Activated B cell treated with CpG ODN at 0.5 μM for 24 hours (primary cell): ENCODE data around the gene VPS11. TPM values are rescaled to one million over a fixed set of nuclear protein-coding genes. Genes with fewer than 3 reads are reported as not detected.
"Not testable (repeated sequence)": the region's sequence is repeated elsewhere in the genome, so short reads cannot be mapped to it uniquely, and the experiment has no call there.

Source experiments
- ATAC-seq: fragments of 200-7000 bp; cut with Tn5 transposase; one replicate; pipeline ENCODE4 v1.10.0; 2021; ENCODE audit warnings: low read depth, mild to moderate bottlenecking, moderate library complexity
- CTCF ChIA-PET: fragments of 350-600 bp; sonication (Branson Sonifier 250); formaldehyde crosslinking; loops from one replicate; lab custom pipeline; 2021; ENCODE audit warnings: antibody characterized with exemption; lab: Charles Lee
- POLR2A ChIA-PET: fragments of 350-600 bp; sonication (Branson Sonifier 250); formaldehyde crosslinking; loops from one replicate; lab custom pipeline; 2021; ENCODE audit warnings: antibody characterized with exemption; lab: Charles Lee
- DNase-seq: peaks from one replicate; pipeline ENCODE4 v3.0.0; 2022
- H3K27ac Mint-ChIP-seq: one replicate; pipeline ENCODE4 v1.8.0; 2020; ENCODE audit warnings: mixed read lengths
- H3K27me3 Mint-ChIP-seq: one replicate; pipeline ENCODE4 v1.8.0; 2021; ENCODE audit warnings: mixed read lengths
- H3K36me3 Mint-ChIP-seq: one replicate; pipeline ENCODE4 v1.8.0; 2021; ENCODE audit warnings: low read depth, mixed read lengths
- H3K4me1 Mint-ChIP-seq: one replicate; pipeline ENCODE4 v1.8.0; 2021; ENCODE audit warnings: mixed read lengths
- H3K4me3 Mint-ChIP-seq: one replicate; pipeline ENCODE4 v1.8.0; 2020; ENCODE audit warnings: mild to moderate bottlenecking, mixed read lengths
- H3K9me3 Mint-ChIP-seq: one replicate; pipeline ENCODE4 v1.8.0; 2020; ENCODE audit warnings: mixed read lengths
- intact Hi-C: fragments of 100-400 bp; cut with micrococcal nuclease; formaldehyde crosslinking; loops from one replicate; pipeline ENCODE4 v1.15.1; 2024
- total RNA-seq: library from RNA; stranded (reverse); gene quantifications from 2 replicates; pipeline ENCODE4 v1.2.3, GENCODE V29; 2022
- TF ChIP-seq, protein P1 (sequence below): fragments of 200-600 bp; IDR thresholded peaks from one replicate; pipeline ENCODE4 v1.8.0; 2022; ENCODE audit warnings: antibody characterized with exemption, mild to moderate bottlenecking

The VPS11 gene
- total RNA-seq, 1 donor from 2014 or later = 53.6 TPM

DNA sequence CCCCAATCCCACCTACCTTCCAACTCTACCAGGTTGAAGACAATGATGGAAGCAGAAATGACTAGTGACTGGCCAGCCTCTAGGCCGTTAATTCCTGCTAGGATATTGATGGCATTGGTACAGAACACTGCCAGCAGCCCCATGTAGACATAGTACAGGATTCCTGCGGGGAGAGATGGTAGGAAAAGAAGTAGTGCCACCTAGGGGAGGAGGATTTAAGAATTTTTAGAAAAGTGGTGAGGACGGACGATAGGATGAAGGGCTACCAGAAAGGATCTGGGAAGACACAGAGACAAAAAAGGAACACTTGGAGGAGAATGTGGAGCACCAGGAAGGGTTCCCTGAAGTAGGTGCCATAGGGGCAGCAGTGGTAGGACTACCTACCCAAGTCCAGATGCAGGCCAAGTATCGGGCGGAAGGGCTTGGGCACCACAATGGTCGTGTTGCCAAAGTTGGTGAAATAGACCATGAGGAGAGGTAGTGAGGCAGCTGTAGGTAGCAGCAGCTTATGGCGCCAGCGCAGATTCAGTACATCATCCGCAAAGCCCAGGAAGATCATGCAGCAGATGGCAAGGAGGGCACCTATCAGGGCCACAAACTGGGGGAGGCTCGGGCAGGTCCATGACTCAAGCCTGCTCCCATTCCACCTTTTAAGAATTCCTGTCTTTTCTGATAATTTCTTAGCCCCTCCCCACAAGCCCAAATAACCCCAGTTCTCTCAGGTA is 32.8 kb downstream of the VPS11 start:
- no peaks in the 10 kb centered on the region for H3K9me3 Mint-ChIP-seq
- CTCF ChIA-PET = interaction anchor here (0.7 kb wide), 1 partner anchor 9 kb away, joined by 3 read pairs; no protein-coding TSS in a partner anchor
- H3K4me1 Mint-ChIP-seq = peaks cover 61% of the 10 kb centered on the region
- H3K36me3 Mint-ChIP-seq = peaks cover 38% of the 10 kb centered on the region
- peak overlapping the region; percentile 9 for H3K27ac Mint-ChIP-seq
- ATAC-seq (no peak), DNase-seq (no peak)
- TF ChIP-seq, protein P1, sequence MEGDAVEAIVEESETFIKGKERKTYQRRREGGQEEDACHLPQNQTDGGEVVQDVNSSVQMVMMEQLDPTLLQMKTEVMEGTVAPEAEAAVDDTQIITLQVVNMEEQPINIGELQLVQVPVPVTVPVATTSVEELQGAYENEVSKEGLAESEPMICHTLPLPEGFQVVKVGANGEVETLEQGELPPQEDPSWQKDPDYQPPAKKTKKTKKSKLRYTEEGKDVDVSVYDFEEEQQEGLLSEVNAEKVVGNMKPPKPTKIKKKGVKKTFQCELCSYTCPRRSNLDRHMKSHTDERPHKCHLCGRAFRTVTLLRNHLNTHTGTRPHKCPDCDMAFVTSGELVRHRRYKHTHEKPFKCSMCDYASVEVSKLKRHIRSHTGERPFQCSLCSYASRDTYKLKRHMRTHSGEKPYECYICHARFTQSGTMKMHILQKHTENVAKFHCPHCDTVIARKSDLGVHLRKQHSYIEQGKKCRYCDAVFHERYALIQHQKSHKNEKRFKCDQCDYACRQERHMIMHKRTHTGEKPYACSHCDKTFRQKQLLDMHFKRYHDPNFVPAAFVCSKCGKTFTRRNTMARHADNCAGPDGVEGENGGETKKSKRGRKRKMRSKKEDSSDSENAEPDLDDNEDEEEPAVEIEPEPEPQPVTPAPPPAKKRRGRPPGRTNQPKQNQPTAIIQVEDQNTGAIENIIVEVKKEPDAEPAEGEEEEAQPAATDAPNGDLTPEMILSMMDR = no peak
- no peaks in the 10 kb centered on the region for H3K27me3 Mint-ChIP-seq
- peak overlapping the region; percentile 96 for H3K4me3 Mint-ChIP-seq
- POLR2A ChIA-PET = no interaction called here
- intact Hi-C loops = loop anchor here (2.0 kb wide), 1 partner anchor 16 kb away; the partner anchor contains the start of gene HMBS

DNA sequence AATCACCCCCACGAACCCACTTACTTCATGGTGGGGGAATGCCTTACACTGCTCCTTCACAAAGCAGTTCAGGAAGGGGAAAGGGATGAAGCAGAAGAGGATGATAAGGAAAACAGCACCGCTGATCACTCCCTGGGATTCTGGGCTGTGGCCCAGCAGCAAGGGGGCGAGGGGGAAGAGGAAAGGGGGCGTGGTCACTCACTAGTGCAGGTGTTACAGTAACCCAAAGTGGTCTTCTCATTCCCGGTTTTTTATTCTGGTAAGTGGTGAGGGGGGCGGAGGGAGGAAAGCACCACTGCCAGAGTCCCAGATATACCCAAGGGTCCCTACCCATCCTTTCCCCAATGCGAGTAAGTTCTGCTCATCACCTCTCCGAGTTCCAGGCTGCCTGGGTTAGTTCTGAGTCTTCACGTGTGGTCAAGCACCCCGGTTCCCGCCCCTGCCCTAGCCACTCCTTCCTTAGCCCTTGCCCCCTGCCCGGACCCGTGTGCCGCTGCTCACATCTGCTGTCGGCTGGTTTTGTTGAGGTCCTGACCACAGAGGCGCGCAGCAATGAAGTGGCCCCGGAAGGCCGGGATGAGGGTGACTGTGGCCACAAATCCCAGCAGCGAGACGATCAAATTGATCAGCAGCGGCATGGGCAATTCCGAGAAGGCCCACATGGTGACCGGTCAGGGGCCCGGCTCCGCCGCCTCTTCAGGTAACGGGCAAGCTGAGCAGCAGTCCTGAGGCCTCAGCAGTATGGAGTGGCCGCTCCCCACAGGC is 33.6 kb downstream of the VPS11 start:
- CTCF ChIA-PET = interaction anchor here (1.4 kb wide), 1 partner anchor 34 kb away, joined by 4 read pairs; the partner anchor contains the start of gene VPS11
- DNase-seq = no peak
- Mint-ChIP-seq H3K9me3 (no peaks in the 10 kb centered on the region), H3K27ac (peak overlapping the region; percentile 96), H3K36me3 (peaks cover 37% of the 10 kb centered on the region), H3K4me1 (peaks cover 55% of the 10 kb centered on the region), H3K27me3 (no peaks in the 10 kb centered on the region), H3K4me3 (peak overlapping the region; percentile 96)
- intact Hi-C loops = loop anchor here (1.0 to 2.0 kb wide), 2 partner anchors 16 to 20 kb away; partner anchors contain the start of genes HINFP and HMBS
- TF ChIP-seq, protein P1 = no peak
- POLR2A ChIA-PET = interaction anchor here (0.8 to 2.2 kb wide), 11 partner anchors 10 to 310 kb away, joined by 3 to 31 read pairs (median 6); partner anchors contain the start of genes DDX6, HINFP, HMBS and HYOU1
- ATAC-seq = no peak

DNA sequence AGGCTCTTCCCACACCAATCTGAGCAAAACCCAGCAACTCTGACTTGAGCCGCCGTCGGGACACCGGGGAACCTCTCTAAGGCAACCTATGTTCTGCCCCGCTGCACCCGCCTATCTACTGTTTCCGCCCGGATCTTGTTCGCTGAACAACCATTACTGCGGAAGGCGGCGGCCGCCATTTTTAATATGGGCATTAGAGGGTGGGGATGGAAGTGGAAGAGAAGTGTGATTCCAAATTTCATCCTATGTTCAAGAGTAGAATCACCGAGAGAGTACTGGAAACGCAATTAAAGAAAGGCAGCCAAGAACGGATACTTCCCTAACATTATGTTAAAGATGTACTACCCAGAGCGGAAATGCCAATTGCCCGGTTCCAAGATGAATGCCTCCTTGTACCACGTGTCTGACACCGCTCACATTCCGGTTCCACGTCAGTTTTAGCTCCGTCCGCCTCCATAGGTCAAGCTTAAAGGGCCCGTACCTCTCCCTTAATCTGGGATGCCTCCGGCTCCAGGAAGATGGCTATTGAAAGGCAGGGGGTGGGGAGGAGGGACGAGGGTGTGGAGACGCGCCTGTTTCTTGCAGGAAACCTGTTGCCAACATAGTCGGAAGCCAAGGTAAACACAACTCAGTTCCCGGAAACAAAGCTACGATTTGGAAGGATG is 34.3 kb downstream of the VPS11 start, which contains the start of gene DPAGT1:
TSS of gene DPAGT1 (minus strand) at position 95 of the 665 bp plus-strand sequence. CDS start 198 bp downstream, outside the sequence.
- ChIA-PET POLR2A (interaction anchor here (0.7 to 2.2 kb wide), 17 partner anchors 8 to 529 kb away, joined by 3 to 31 read pairs (median 4); partner anchors contain the start of genes ARCN1, BCL9L, DDX6 and HINFP), CTCF (interaction anchor here (0.6 to 1.4 kb wide), 3 partner anchors 10 to 45 kb away, joined by 3 to 4 read pairs (median 3); partner anchors contain the start of genes HYOU1 and VPS11)
- Mint-ChIP-seq H3K9me3 (no peaks in the 10 kb centered on the region), H3K4me1 (peaks cover 58% of the 10 kb centered on the region), H3K4me3 (peak within 1 kb of the TSS; percentile 96), H3K27ac (peak within 1 kb of the TSS; percentile 96), H3K36me3 (peaks cover 32% of the 10 kb centered on the region), H3K27me3 (no peaks in the 10 kb centered on the region)
- intact Hi-C loops = loop anchor here (1.0 to 2.0 kb wide), 5 partner anchors 17 to 84 kb away; partner anchors contain the start of genes HINFP, HMBS, HYOU1 and RPS25
- ATAC-seq = peak; percentile 87
- TF ChIP-seq, protein P1 = no peak
- peak; percentile 64 for DNase-seq

DNA sequence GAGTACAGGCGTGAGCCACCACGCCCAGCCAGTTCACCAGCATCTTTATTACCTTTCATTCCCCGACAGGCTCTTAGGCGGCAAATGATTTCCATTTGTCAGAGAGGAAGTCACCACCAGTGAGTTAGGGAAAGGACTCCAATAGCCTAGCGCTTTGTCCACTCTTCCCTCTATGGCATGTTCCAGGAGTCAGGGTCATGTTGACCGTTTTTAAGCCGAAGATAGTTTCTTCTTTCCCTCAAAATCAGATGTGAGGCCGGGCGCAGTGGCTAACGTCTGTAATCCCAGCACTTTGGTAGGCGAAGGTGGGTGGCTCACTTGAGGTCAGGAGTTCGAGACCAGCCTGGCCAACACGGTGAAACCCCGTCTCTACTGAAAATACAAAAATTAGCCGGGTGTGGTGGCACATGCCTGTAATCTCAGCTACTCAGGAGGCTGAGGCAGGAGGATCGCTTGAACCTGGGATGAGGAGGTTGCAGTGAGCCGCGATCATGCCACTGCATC is 35.6 kb downstream of the VPS11 start:
- peak overlapping the region; percentile 96 for H3K27ac Mint-ChIP-seq
- H3K4me3 Mint-ChIP-seq = peak overlapping the region; percentile 96
- H3K27me3 Mint-ChIP-seq, ATAC-seq, H3K9me3 Mint-ChIP-seq, DNase-seq, intact Hi-C loops: not testable (repeated sequence)
- POLR2A ChIA-PET = interaction anchor here (0.7 to 2.2 kb wide), 7 partner anchors 16 to 84 kb away, joined by 4 to 31 read pairs (median 18); partner anchors contain the start of genes HINFP, HMBS, HYOU1 and RPS25
- H3K4me1 Mint-ChIP-seq = peaks cover 49% of the 10 kb centered on the region
- CTCF ChIA-PET = interaction anchor here (1.2 kb wide), 1 partner anchor 9 kb away, joined by 3 read pairs; no protein-coding TSS in a partner anchor
- H3K36me3 Mint-ChIP-seq = peaks cover 19% of the 10 kb centered on the region
